PC-9 (cell line): ENCODE measurements around the gene DSCAM.

Experiments
- EZH2 ChIP-seq: fragments of 200-600 bp; sonication (generic); IDR thresholded peaks from 2 replicates; pipeline ENCODE4 v1.8.0; 2017; ENCODE audit warnings: antibody characterized with exemption, low read depth
- TF ChIP-seq, protein P1 (sequence below): fragments of 200-600 bp; sonication (generic); conservative IDR thresholded peaks from 2 replicates; pipeline ENCODE4 v1.6.1; 2017; ENCODE audit warnings: mixed run types, antibody characterized with exemption, mild to moderate bottlenecking, moderate library complexity

DNA sequence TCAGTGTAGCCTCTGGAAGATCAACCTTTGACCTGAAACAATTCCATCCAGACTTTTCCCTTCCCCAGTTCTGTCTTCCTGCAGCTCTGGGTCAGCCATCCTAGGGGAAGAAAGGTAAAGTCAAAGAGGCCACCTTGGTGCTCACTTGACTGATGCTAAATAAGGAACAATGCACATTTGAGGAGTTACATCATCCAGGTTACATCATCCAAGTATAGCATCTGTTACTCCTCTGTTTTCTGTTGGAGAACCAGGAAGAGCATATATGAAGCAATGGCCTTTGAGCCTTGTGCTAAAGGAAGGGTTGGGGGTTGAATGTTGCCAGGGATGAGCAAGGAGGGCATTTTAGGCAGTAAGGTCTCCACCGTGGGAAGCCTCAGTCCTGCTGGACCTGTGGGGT, 3.1 kb upstream of the DSCAM start:
- TF ChIP-seq, protein P1, sequence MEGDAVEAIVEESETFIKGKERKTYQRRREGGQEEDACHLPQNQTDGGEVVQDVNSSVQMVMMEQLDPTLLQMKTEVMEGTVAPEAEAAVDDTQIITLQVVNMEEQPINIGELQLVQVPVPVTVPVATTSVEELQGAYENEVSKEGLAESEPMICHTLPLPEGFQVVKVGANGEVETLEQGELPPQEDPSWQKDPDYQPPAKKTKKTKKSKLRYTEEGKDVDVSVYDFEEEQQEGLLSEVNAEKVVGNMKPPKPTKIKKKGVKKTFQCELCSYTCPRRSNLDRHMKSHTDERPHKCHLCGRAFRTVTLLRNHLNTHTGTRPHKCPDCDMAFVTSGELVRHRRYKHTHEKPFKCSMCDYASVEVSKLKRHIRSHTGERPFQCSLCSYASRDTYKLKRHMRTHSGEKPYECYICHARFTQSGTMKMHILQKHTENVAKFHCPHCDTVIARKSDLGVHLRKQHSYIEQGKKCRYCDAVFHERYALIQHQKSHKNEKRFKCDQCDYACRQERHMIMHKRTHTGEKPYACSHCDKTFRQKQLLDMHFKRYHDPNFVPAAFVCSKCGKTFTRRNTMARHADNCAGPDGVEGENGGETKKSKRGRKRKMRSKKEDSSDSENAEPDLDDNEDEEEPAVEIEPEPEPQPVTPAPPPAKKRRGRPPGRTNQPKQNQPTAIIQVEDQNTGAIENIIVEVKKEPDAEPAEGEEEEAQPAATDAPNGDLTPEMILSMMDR = no peak
- no peak for TF ChIP-seq EZH2
